Ishikawa (cell line): Measurements from ENCODE around the gene ATG9B.

ENCODE experiments used
- EP300 ChIP-seq: IDR thresholded peaks from 2 replicates; pipeline ENCODE4 v1.6.1; 2012; ENCODE audit warnings: borderline replicate concordance
- TAF1 ChIP-seq: IDR thresholded peaks from 2 replicates; pipeline ENCODE4 v1.6.1; 2012; ENCODE audit warnings: low read depth, mild to moderate bottlenecking
- TCF12 ChIP-seq: IDR thresholded peaks from 2 replicates; pipeline ENCODE4 v1.6.1; 2012; ENCODE audit warnings: low read depth
- ZBTB7A ChIP-seq: IDR thresholded peaks from 2 replicates; pipeline ENCODE4 v1.6.1; 2012; ENCODE audit warnings: low read depth
- TF ChIP-seq, protein P1 (sequence below): IDR thresholded peaks from 2 replicates; pipeline ENCODE4 v1.6.1; 2012

DNA sequence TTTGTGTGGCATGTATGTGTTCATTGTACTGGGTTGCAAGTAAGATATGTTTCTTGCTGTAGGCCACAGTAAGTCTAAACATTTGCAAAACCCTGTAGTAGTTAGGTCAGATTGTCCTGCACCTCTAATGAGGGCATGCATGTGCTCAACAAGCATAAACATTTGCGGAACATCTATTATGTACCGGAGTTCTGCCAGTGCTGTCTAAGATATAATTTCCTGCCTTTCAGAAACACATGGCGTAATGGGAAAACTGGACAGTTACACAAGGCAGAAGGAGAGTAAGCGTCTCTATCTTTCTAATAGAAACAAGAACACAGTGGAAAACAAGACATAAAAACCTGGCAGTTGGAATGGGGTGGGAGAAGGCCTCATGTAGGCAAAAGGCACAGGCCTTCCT lies 6.7 kb upstream of the ATG9B start:
- TF ChIP-seq TAF1: no peak
- TF ChIP-seq, protein P1, sequence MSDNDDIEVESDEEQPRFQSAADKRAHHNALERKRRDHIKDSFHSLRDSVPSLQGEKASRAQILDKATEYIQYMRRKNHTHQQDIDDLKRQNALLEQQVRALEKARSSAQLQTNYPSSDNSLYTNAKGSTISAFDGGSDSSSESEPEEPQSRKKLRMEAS: no peak
- TF ChIP-seq ZBTB7A: no peak
- no peak for TF ChIP-seq TCF12
- TF ChIP-seq EP300: no peak
